OCI-LY7 (cell line): Measurements from ENCODE around the gene SLC25A26. TPM values are rescaled to one million over a fixed set of nuclear protein-coding genes. Genes with fewer than 3 reads are reported as not detected.

ENCODE experiments used
- BruUV-seq: library from RNA; stranded (reverse); fragments of 400-500 nt; replicated peaks from 2 replicates; lab custom pipeline; 2021; lab: Mats Ljungman, UMichigan
- CTCF ChIA-PET: fragments of 300-600 bp; sonication (Branson Sonifier 250); formaldehyde crosslinking; loops from one replicate; lab custom pipeline; 2022; ENCODE audit warnings: antibody characterized with exemption; ENCODE audit not compliant: unreplicated experiment; lab: Charles Lee
- POLR2A ChIA-PET: fragments of 300-600 bp; sonication (Branson Sonifier 250); formaldehyde crosslinking; loops from one replicate; lab custom pipeline; 2022; ENCODE audit warnings: antibody characterized with exemption; lab: Charles Lee
- DNase-seq: peaks from one replicate; pipeline ENCODE4 v3.0.0-alpha.2; 2015; ENCODE audit warnings: low spot score
- H2AFZ ChIP-seq: fragments of 200-600 bp; sonication (generic), shearing (Covaris generic); 2 replicates; pipeline ENCODE4 v1.6.1; 2014; ENCODE audit warnings: mild to moderate bottlenecking, antibody characterized with exemption, low read length, moderate library complexity
- H3K27ac ChIP-seq: fragments of 200-600 bp; sonication (generic); 2 replicates; pipeline ENCODE4 v1.5.1; 2014; ENCODE audit warnings: mixed run types, low read depth, mild to moderate bottlenecking, moderate library complexity, low read length, inconsistent platforms; ENCODE audit not compliant: poor library complexity, severe bottlenecking
- H3K36me3 ChIP-seq: fragments of 200-600 bp; sonication (generic); 2 replicates; pipeline ENCODE4 v1.6.1; 2014; ENCODE audit warnings: mild to moderate bottlenecking, antibody characterized with exemption, low read length, moderate library complexity, mixed read lengths; ENCODE audit not compliant: insufficient read depth
- H3K4me1 ChIP-seq: fragments of 200-600 bp; sonication (generic); 2 replicates; pipeline ENCODE4 v1.5.1; 2014; ENCODE audit warnings: mild to moderate bottlenecking, low read length; ENCODE audit not compliant: insufficient read depth, poor library complexity, severe bottlenecking
- H3K4me2 ChIP-seq: fragments of 200-600 bp; sonication (generic); 2 replicates; pipeline ENCODE4 v1.6.1; 2014; ENCODE audit warnings: mild to moderate bottlenecking, low read length
- H3K4me3 ChIP-seq: fragments of 200-600 bp; sonication (generic); 2 replicates; pipeline ENCODE4 v1.5.1; 2014; ENCODE audit warnings: mild to moderate bottlenecking, low read depth, low read length; ENCODE audit not compliant: poor library complexity, severe bottlenecking
- H3K79me2 ChIP-seq: fragments of 200-600 bp; sonication (generic); 2 replicates; pipeline ENCODE4 v1.6.1; 2016; ENCODE audit warnings: low read depth, mild to moderate bottlenecking, low read length, moderate library complexity, mixed read lengths; ENCODE audit not compliant: insufficient read depth
- H3K9me2 ChIP-seq: fragments of 200-600 bp; sonication (generic); 2 replicates; pipeline ENCODE4 v1.6.1; 2016; ENCODE audit warnings: mild to moderate bottlenecking, low read length, mixed read lengths; ENCODE audit not compliant: insufficient read depth
- H3K9me3 ChIP-seq: fragments of 200-600 bp; sonication (generic); 2 replicates; pipeline ENCODE4 v1.6.1; 2014; ENCODE audit warnings: mild to moderate bottlenecking, mixed run types, low read length, mixed read lengths
- H4K20me1 ChIP-seq: fragments of 200-600 bp; sonication (generic); 2 replicates; pipeline ENCODE4 v1.6.1; 2014; ENCODE audit warnings: mild to moderate bottlenecking, antibody characterized with exemption, low read length, moderate library complexity, mixed read lengths; ENCODE audit not compliant: insufficient read depth
- CTCF ChIP-seq: fragments of 200-600 bp; sonication (generic); conservative IDR thresholded peaks from 2 replicates; pipeline ENCODE4 v1.5.1; 2014; ENCODE audit warnings: mild to moderate bottlenecking, antibody characterized with exemption, low read length, moderate library complexity, mixed read lengths
- EZH2phosphoT487 ChIP-seq: fragments of 200-600 bp; sonication (generic); IDR thresholded peaks from 2 replicates; pipeline ENCODE4 v1.6.1; 2018; ENCODE audit warnings: low read depth, borderline replicate concordance, mild to moderate bottlenecking, mixed run types, antibody characterized with exemption, low read length, moderate library complexity, mixed read lengths
- intact Hi-C: fragments of 100-400 bp; cut with micrococcal nuclease; formaldehyde crosslinking; loops from one replicate; pipeline ENCODE4 v1.10.0; 2022; ENCODE audit not compliant: unreplicated experiment
- total RNA-seq, 2 experiments: library from RNA; depleted of rRNA in 1 of 2; stranded (reverse); fragments of >200 nt in 1 of 2; shearing (Covaris generic) in 1 of 2; gene quantifications; 2 replicates each; pipeline ENCODE4 v1.2.3, GENCODE V29; 2014 to 2022

SLC25A26 gene
- total RNA-seq, 2 experiments from 2014 or later: 9.8 to 14.2 TPM

GRCh38 chr3:66365080-66365479 is 144.3 kb downstream of the SLC25A26 start:
- Histone ChIP-seq H3K9me2 (no peaks in the 10 kb centered on the region), H3K4me1 (peaks cover 9% of the 10 kb centered on the region), H3K4me2 (no peak overlapping the region), H3K27ac (no peak overlapping the region), H2AFZ (no peak overlapping the region), H3K9me3 (no peaks in the 10 kb centered on the region), H3K79me2 (no peaks in the 10 kb centered on the region), H4K20me1 (no peaks in the 10 kb centered on the region), H3K36me3 (peaks cover 6% of the 10 kb centered on the region), H3K4me3 (no peak overlapping the region)
- CTCF ChIA-PET: no interaction called here
- TF ChIP-seq CTCF: no peak
- no peak for TF ChIP-seq EZH2phosphoT487
- no peak for DNase-seq
- BruUV-seq: no TSS peak
- POLR2A ChIA-PET: interaction anchor here (0.7 kb wide), 1 partner anchor 465 kb away, joined by 3 read pairs; no protein-coding TSS in a partner anchor
- intact Hi-C loops: no loop called here

GRCh38 chr3:66366747-66367146 is 145.9 kb downstream of the SLC25A26 start:
- H3K9me3 ChIP-seq: no peaks in the 10 kb centered on the region
- no peaks in the 10 kb centered on the region for H3K79me2 ChIP-seq
- no peaks in the 10 kb centered on the region for H3K9me2 ChIP-seq
- peaks cover 24% of the 10 kb centered on the region for H3K4me1 ChIP-seq
- no peak overlapping the region for H3K4me3 ChIP-seq
- ChIA-PET POLR2A (no interaction called here), CTCF (no interaction called here)
- H3K4me2 ChIP-seq: no peak overlapping the region
- no peak overlapping the region for H2AFZ ChIP-seq
- peaks cover 21% of the 10 kb centered on the region for H3K36me3 ChIP-seq
- intact Hi-C loops: no loop called here
- H3K27ac ChIP-seq: no peak overlapping the region
- BruUV-seq: no TSS peak
- DNase-seq: no peak
- H4K20me1 ChIP-seq: no peaks in the 10 kb centered on the region
- no peak for TF ChIP-seq CTCF
- no peak for TF ChIP-seq EZH2phosphoT487

DNA sequence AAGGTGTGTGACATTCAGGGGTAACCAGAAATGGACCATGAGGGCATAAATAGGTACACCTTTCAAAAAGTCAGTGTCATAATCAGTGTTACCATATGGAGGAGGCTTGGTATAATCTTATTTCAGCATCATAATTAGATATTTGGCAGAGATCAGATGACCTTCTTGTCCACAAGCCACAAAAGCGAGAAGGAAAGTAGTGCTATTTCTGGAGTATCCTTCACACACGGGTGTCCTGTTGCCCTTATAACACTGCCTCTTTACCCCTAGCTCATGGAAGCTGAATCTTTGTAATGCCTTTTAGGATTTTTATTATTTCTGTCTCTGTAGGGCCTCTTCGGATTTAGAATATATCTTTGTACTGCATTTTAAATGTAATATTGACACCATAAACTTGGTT is 147.2 kb downstream of the SLC25A26 start:
- no peak overlapping the region for H3K27ac ChIP-seq
- no peaks in the 10 kb centered on the region for H4K20me1 ChIP-seq
- intact Hi-C loops: no loop called here
- no peaks in the 10 kb centered on the region for H3K9me3 ChIP-seq
- TF ChIP-seq CTCF: no peak
- no peak for TF ChIP-seq EZH2phosphoT487
- no peak overlapping the region for H2AFZ ChIP-seq
- H3K4me3 ChIP-seq: no peak overlapping the region
- no peak for DNase-seq
- peaks cover 34% of the 10 kb centered on the region for H3K36me3 ChIP-seq
- no TSS peak for BruUV-seq
- ChIA-PET POLR2A (no interaction called here), CTCF (no interaction called here)
- no peaks in the 10 kb centered on the region for H3K9me2 ChIP-seq
- H3K4me1 ChIP-seq: peaks cover 24% of the 10 kb centered on the region
- H3K79me2 ChIP-seq: no peaks in the 10 kb centered on the region
- H3K4me2 ChIP-seq: no peak overlapping the region
